Tongue (tissue), 2 donors: ENCODE results near the gene ARHGEF2. TPM values are rescaled to one million over a fixed set of nuclear protein-coding genes. Genes with fewer than 3 reads are reported as not detected.
"Not testable (repeated sequence)": the region's sequence is repeated elsewhere in the genome, so short reads cannot be mapped to it uniquely, and the experiment has no call there.

Experiments used
- DNase-seq: peaks from one replicate; pipeline ENCODE4 v3.0.0-alpha.2; 2015
- total RNA-seq: library from RNA; depleted of rRNA; stranded (reverse); fragments of >200 nt; gene quantifications from one replicate; pipeline ENCODE4 v1.2.3, GENCODE V29; 2014

The ARHGEF2 gene
- total RNA-seq, 1 donor from 2014 or later = 115 TPM

GRCh38 chr1:155990005-155990739 lies 11.8 kb upstream of the ARHGEF2 start:
- DNase-seq = no peak

- DNase-seq = peak; percentile 91
These were observed 11.1 kb upstream of the ARHGEF2 start for GRCh38 chr1:155989242-155990004.

GRCh38 chr1:155984903-155985645 lies 6.7 kb upstream of the ARHGEF2 start:
- DNase-seq = not testable (repeated sequence)

- no peak for DNase-seq
These were observed 6.0 kb upstream of the ARHGEF2 start for GRCh38 chr1:155984341-155984740.

GRCh38 chr1:155983191-155984024 lies 5.1 kb upstream of the ARHGEF2 start:
- peak; percentile 97 for DNase-seq

GRCh38 chr1:155982106-155982505 lies 3.8 kb upstream of the ARHGEF2 start:
- DNase-seq = no peak

- no peak for DNase-seq
These were observed 3.1 kb upstream of the ARHGEF2 start for GRCh38 chr1:155981266-155982088.

GRCh38 chr1:155979597-155980343 lies 1.4 kb upstream of the ARHGEF2 start:
- DNase-seq = peak; percentile 72

GRCh38 chr1:155978973-155979429 lies 654 bp upstream of the ARHGEF2 start:
- peak; percentile 58 for DNase-seq

GRCh38 chr1:155977690-155978324 lies 540 bp downstream of the ARHGEF2 start:
- peak; percentile 75 for DNase-seq

GRCh38 chr1:155976913-155977689 lies 1.2 kb downstream of the ARHGEF2 start:
- DNase-seq = no peak

- peak; percentile 95 for DNase-seq
These were observed 2.1 kb downstream of the ARHGEF2 start for GRCh38 chr1:155976062-155976912.

GRCh38 chr1:155975375-155976061 lies 2.8 kb downstream of the ARHGEF2 start:
- DNase-seq = no peak

GRCh38 chr1:155974208-155975115 lies 3.9 kb downstream of the ARHGEF2 start:
- peak; percentile 85 for DNase-seq

GRCh38 chr1:155973723-155974122 lies 4.6 kb downstream of the ARHGEF2 start:
- DNase-seq = no peak
